A673 (cell line): ENCODE measurements around the gene USP40.

Experiments
- CTCF ChIP-seq: fragments of 300-800, 200-600 bp; sonication (generic); conservative IDR thresholded peaks from 2 replicates; pipeline ENCODE4 v1.5.1; 2017; ENCODE audit warnings: low read depth, mild to moderate bottlenecking, antibody characterized with exemption, low read length, moderate library complexity, mixed read lengths
- EZH2 ChIP-seq: fragments of 200-600 bp; sonication (generic); IDR thresholded peaks from 2 replicates; pipeline ENCODE4 v1.6.1; 2017; ENCODE audit warnings: borderline replicate concordance, low read depth, mild to moderate bottlenecking, mixed read lengths, antibody characterized with exemption, low read length; ENCODE audit not compliant: poor library complexity, severe bottlenecking

GRCh38 chr2:233456111-233456510 is 110.5 kb downstream of the USP40 start:
- TF ChIP-seq CTCF (no peak), EZH2 (no peak)
